ENCODE data around the gene DDHD1.

DDHD1 gene

GRCh38 chr14:53001787-53002378, 151.2 kb downstream of the DDHD1 start:
- in situ Hi-C loops (cut with MboI; ENCODE audit: low sequenced_read_pairs), result no loop called here

- in situ Hi-C loops (cut with MboI; ENCODE audit: low sequenced_read_pairs), result no loop called here
These were observed 154.6 kb downstream of the DDHD1 start for GRCh38 chr14:52998376-52999015.

GRCh38 chr14:52996493-52996892, 156.6 kb downstream of the DDHD1 start:
- in situ Hi-C loops (cut with MboI; ENCODE audit: low sequenced_read_pairs), result no loop called here

- in situ Hi-C loops (cut with MboI; ENCODE audit: low sequenced_read_pairs), result no loop called here
These were observed 157.1 kb downstream of the DDHD1 start for GRCh38 chr14:52995998-52996397.

- in situ Hi-C loops (cut with MboI; ENCODE audit: low sequenced_read_pairs), result no loop called here
These were observed 160.8 kb downstream of the DDHD1 start for GRCh38 chr14:52992236-52992870.

- in situ Hi-C loops (cut with MboI; ENCODE audit: low sequenced_read_pairs), result no loop called here
These were observed 165.0 kb downstream of the DDHD1 start for GRCh38 chr14:52988139-52988538.

- in situ Hi-C loops (cut with MboI; ENCODE audit: low sequenced_read_pairs), result no loop called here
These were observed 165.6 kb downstream of the DDHD1 start for GRCh38 chr14:52987514-52987913.

- in situ Hi-C loops (cut with MboI; ENCODE audit: low sequenced_read_pairs), result no loop called here
These were observed 166.1 kb downstream of the DDHD1 start for GRCh38 chr14:52987042-52987441.

Data from HL-60/S4 treated with retinoic acid at 250 ng/mL for 4 days and 3 days (cell line).